Endothelial cell of umbilical vein (primary cell): ENCODE measurements around the gene CACNA1A. TPM values are rescaled to one million over a fixed set of nuclear protein-coding genes. Genes with fewer than 3 reads are reported as not detected.

ENCODE experiments used
- BruUV-seq: library from RNA; stranded (reverse); fragments of 400-500 nt; replicated peaks from 2 replicates; lab custom pipeline; 2021; lab: Mats Ljungman, UMichigan
- CTCF ChIA-PET: fragments of 300-600, 350-600 bp; sonication (Branson Sonifier 250); formaldehyde crosslinking; loops from one replicate; lab custom pipeline; 2021; ENCODE audit warnings: antibody characterized with exemption, inconsistent platforms; lab: Charles Lee
- POLR2A ChIA-PET: fragments of 300-600, 350-600 bp; sonication (Branson Sonifier 250); formaldehyde crosslinking; loops from one replicate; lab custom pipeline; 2021; ENCODE audit warnings: antibody characterized with exemption, inconsistent platforms; lab: Charles Lee
- DNase-seq: peaks from one replicate; pipeline ENCODE4 v3.0.0-alpha.2; 2011; ENCODE audit warnings: low read depth, low spot score
- FAIRE-seq: peaks from 2 replicates; lab custom pipeline; 2011; peaks lifted over from hg19 to GRCh38; lab: Jason Lieb, UNC
- H2AFZ ChIP-seq: 2 replicates; pipeline ENCODE4 v1.6.0; 2012; ENCODE audit warnings: low read depth, low read length, control low read depth, inconsistent platforms
- H3K27ac ChIP-seq: 2 replicates; pipeline ENCODE4 v1.5.1; 2011; ENCODE audit warnings: low read depth, mild to moderate bottlenecking, control low read depth, low read length, moderate library complexity; ENCODE audit not compliant: insufficient read depth
- H3K27me3 ChIP-seq, 2 experiments: 2 replicates each; pipeline versions ENCODE4 v1.6.0 to v1.6.1; 2011; ENCODE audit warnings: low read length in 2 of 2, mixed read lengths in 1 of 2; ENCODE audit not compliant: control insufficient read depth in 2 of 2, insufficient read depth in 2 of 2
- H3K36me3 ChIP-seq, 2 experiments: 2 replicates in 1 of 2; 3 replicates in 1 of 2; pipeline ENCODE4 v1.5.1; 2011; ENCODE audit warnings: low read length in 2 of 2, mild to moderate bottlenecking in 1 of 2, moderate library complexity in 1 of 2; ENCODE audit not compliant: control insufficient read depth in 2 of 2, insufficient read depth in 2 of 2; ENCODE audit errors: extremely low read depth in 1 of 2
- H3K4me1 ChIP-seq: 3 replicates; pipeline ENCODE4 v1.5.1; 2011; ENCODE audit warnings: mild to moderate bottlenecking, low read length; ENCODE audit not compliant: control insufficient read depth, insufficient read depth; ENCODE audit errors: extremely low read depth
- H3K4me2 ChIP-seq: 2 replicates; pipeline ENCODE4 v1.6.1; 2011; ENCODE audit warnings: low read length, control low read depth, mixed read lengths; ENCODE audit not compliant: insufficient read depth
- H3K4me3 ChIP-seq, 3 experiments: fragments of 200-600 bp in 1 of 3; sonication (generic), shearing (Covaris generic) in 1 of 3; replicated peaks in 1 of 3; 2 replicates each; pipeline ENCODE4 v1.5.1; 2011 to 2016; ENCODE audit warnings: control low read depth in 3 of 3, low read length in 3 of 3, mild to moderate bottlenecking in 2 of 3, inconsistent platforms in 1 of 3, low read depth in 1 of 3, moderate library complexity in 1 of 3; ENCODE audit not compliant: insufficient read depth in 1 of 3
- H3K79me2 ChIP-seq: 2 replicates; pipeline ENCODE4 v1.6.0; 2012; ENCODE audit warnings: low read length, inconsistent platforms; ENCODE audit not compliant: control insufficient read depth, insufficient read depth
- H3K9ac ChIP-seq: replicated peaks from 2 replicates; pipeline ENCODE3; 2011; ENCODE audit warnings: low read length, control low read depth; ENCODE audit not compliant: insufficient read depth; ENCODE audit errors: extremely low read depth
- H3K9me1 ChIP-seq: replicated peaks from 3 replicates; pipeline ENCODE4 v1.6.0; 2011; ENCODE audit warnings: mild to moderate bottlenecking, low read length; ENCODE audit not compliant: control insufficient read depth, insufficient read depth; ENCODE audit errors: extremely low read depth
- H3K9me3 ChIP-seq: replicated peaks from 2 replicates; pipeline ENCODE4 v1.5.1; 2012; ENCODE audit warnings: low read length, inconsistent platforms; ENCODE audit not compliant: control insufficient read depth, insufficient read depth
- H4K20me1 ChIP-seq: replicated peaks from 2 replicates; pipeline ENCODE3; 2011; ENCODE audit warnings: mild to moderate bottlenecking, low read length; ENCODE audit not compliant: control insufficient read depth, insufficient read depth; ENCODE audit errors: extremely low read depth
- EZH2 ChIP-seq: IDR thresholded peaks from 2 replicates; pipeline ENCODE4 v1.6.1; 2012; ENCODE audit warnings: borderline replicate concordance, low read depth, mild to moderate bottlenecking, moderate library complexity, low read length, inconsistent platforms; ENCODE audit not compliant: severe bottlenecking
- FOS ChIP-seq: IDR thresholded peaks from 2 replicates; pipeline ENCODE4 v1.6.1; 2011; ENCODE audit warnings: mild to moderate bottlenecking, low read length, moderate library complexity, borderline replicate concordance; ENCODE audit not compliant: insufficient read depth
- GATA2 ChIP-seq: IDR thresholded peaks from 2 replicates; pipeline ENCODE4 v1.7.0; 2011; ENCODE audit warnings: low read depth, mild to moderate bottlenecking, moderate library complexity, mixed read lengths, low read length; ENCODE audit not compliant: insufficient read length, insufficient read depth
- JUN ChIP-seq: IDR thresholded peaks from 2 replicates; pipeline ENCODE4 v1.6.1; 2011; ENCODE audit warnings: borderline replicate concordance, low read depth; ENCODE audit not compliant: insufficient read length, insufficient read depth
- MYC ChIP-seq: IDR thresholded peaks from one replicate; pipeline ENCODE4 v1.6.1; 2011; ENCODE audit warnings: mild to moderate bottlenecking, low read depth, low read length
- POLR2A ChIP-seq: IDR thresholded peaks from 2 replicates; pipeline ENCODE4 v1.6.1; 2012; ENCODE audit warnings: low read depth, mild to moderate bottlenecking, control low read depth, low read length
- POLR2AphosphoS5 ChIP-seq: IDR thresholded peaks from 2 replicates; pipeline ENCODE4 v1.6.1; 2012; ENCODE audit warnings: low read depth, mild to moderate bottlenecking, control low read depth, low read length, moderate library complexity; ENCODE audit not compliant: insufficient read depth
- dilution Hi-C: fragments of 300-500 bp; cut with MboI; formaldehyde crosslinking; loops from one replicate; pipeline ENCODE4 v1.15.0; 2019; ENCODE audit warnings: low sequenced_read_pairs; ENCODE audit not compliant: extremely low pct_ligation_motif_present
- intact Hi-C: fragments of 100-400 bp; cut with micrococcal nuclease; formaldehyde crosslinking; loops from one replicate; pipeline ENCODE4 v1.10.0; 2022
- polyA plus RNA-seq, 4 experiments: library from polyadenylated mRNA; depleted of rRNA in 3 of 4; stranded (reverse) in 3 of 4; unstranded in 1 of 4; fragments of >200 nt; gene quantifications; 2 replicates each; pipeline versions ENCODE4 v1.2.1 to v1.2.3, GENCODE V29; 2011 to 2012; ENCODE audit warnings: missing spikeins in 1 of 4
- total RNA-seq: library from RNA; stranded (reverse); gene quantifications from 2 replicates; pipeline ENCODE4 v1.2.3, GENCODE V29; 2021
- TF ChIP-seq, protein P1 (sequence below), 2 donors: IDR thresholded peaks; 1 replicate in 1 of 2; 2 replicates in 1 of 2; pipeline ENCODE4 v1.5.1; 2011; ENCODE audit warnings: low read length in 2 of 2, mild to moderate bottlenecking in 2 of 2, moderate library complexity in 2 of 2, control low read depth in 1 of 2, inconsistent platforms in 1 of 2, low read depth in 1 of 2; ENCODE audit not compliant: insufficient read depth in 1 of 2; ENCODE audit errors: extremely low read depth in 1 of 2
- TF ChIP-seq, protein P2 (sequence below): IDR thresholded peaks from 2 replicates; pipeline ENCODE4 v1.6.1; 2011; ENCODE audit not compliant: insufficient read depth, insufficient read length

Gene CACNA1A
- total and polyA plus RNA-seq, 2 donors (not counting 3 experiments of a cell fraction or from before 2014, with no cell fraction given), result 0.17 to 0.38 TPM

DNA sequence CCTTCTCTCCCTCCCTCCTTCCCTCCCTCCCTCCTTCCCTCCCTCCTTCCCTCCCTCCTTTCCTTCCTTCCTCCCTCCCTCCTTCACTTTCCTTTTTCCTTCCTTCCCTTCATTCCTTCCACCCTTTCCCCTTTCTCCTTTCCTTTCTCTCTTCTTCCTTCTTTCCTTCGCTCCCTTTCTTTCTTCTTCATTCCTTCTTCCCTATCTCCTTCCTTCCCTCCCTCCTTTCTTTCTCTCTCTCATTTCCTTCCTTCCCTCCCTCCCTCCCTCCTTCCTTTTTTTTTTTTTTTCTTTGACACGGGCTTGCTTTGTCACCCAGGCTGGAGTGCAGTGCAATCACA is 250.6 kb downstream of the CACNA1A start:
- dilution Hi-C loops, result no loop called here
- no peaks in the 10 kb centered on the region for H3K9me1 ChIP-seq
- peaks cover 0 to 3% of the 10 kb centered on the region in 2 experiments for H3K27me3 ChIP-seq
- ChIA-PET CTCF (interaction anchor here (1.2 to 1.3 kb wide), 4 partner anchors 12 to 279 kb away, joined by 3 to 5 read pairs (median 4); no protein-coding TSS in a partner anchor), POLR2A (no interaction called here)
- no peak overlapping the region for H3K4me3 ChIP-seq
- intact Hi-C loops, result no loop called here
- no peaks in the 10 kb centered on the region for H3K9me3 ChIP-seq
- no peak overlapping the region for H3K9ac ChIP-seq
- BruUV-seq, result no TSS peak
- TF ChIP-seq POLR2A, result no peak
- no peak for TF ChIP-seq POLR2AphosphoS5
- TF ChIP-seq, protein P1, sequence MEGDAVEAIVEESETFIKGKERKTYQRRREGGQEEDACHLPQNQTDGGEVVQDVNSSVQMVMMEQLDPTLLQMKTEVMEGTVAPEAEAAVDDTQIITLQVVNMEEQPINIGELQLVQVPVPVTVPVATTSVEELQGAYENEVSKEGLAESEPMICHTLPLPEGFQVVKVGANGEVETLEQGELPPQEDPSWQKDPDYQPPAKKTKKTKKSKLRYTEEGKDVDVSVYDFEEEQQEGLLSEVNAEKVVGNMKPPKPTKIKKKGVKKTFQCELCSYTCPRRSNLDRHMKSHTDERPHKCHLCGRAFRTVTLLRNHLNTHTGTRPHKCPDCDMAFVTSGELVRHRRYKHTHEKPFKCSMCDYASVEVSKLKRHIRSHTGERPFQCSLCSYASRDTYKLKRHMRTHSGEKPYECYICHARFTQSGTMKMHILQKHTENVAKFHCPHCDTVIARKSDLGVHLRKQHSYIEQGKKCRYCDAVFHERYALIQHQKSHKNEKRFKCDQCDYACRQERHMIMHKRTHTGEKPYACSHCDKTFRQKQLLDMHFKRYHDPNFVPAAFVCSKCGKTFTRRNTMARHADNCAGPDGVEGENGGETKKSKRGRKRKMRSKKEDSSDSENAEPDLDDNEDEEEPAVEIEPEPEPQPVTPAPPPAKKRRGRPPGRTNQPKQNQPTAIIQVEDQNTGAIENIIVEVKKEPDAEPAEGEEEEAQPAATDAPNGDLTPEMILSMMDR (IDR thresholded peaks at IDR 0.05; ENCODE audit: extremely low read depth in 1 of 2, insufficient read depth in 1 of 2, low read depth in 1 of 2, low read length in 2 of 2), result no peak
- no peak for TF ChIP-seq GATA2
- no peak for TF ChIP-seq EZH2
- TF ChIP-seq FOS, result no peak
- no peak for TF ChIP-seq MYC
- TF ChIP-seq, protein P2, sequence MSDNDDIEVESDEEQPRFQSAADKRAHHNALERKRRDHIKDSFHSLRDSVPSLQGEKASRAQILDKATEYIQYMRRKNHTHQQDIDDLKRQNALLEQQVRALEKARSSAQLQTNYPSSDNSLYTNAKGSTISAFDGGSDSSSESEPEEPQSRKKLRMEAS, result no peak
- TF ChIP-seq JUN, result no peak
- H3K79me2 ChIP-seq, result no peaks in the 10 kb centered on the region
- no peak overlapping the region for H2AFZ ChIP-seq
- H3K4me1 ChIP-seq, result no peaks in the 10 kb centered on the region
- no peaks in the 10 kb centered on the region for H4K20me1 ChIP-seq
- DNase-seq (no peak), FAIRE-seq (no peak)
- H3K4me2 ChIP-seq, result no peak overlapping the region
- no peak overlapping the region for H3K27ac ChIP-seq
- H3K36me3 ChIP-seq, result no peaks in the 10 kb centered on the region
